Right renal pelvis (tissue), 4 donors: ENCODE data around the gene GABRR3. TPM values are rescaled to one million over a fixed set of nuclear protein-coding genes. Genes with fewer than 3 reads are reported as not detected.

Experiments
- DNase-seq, 4 donors: peaks; one replicate each; pipeline ENCODE4 v3.0.0-alpha.2; 2013; ENCODE audit warnings: low read depth in 4 of 4, low spot score in 3 of 4, missing footprints in 1 of 4
- polyA plus RNA-seq, 4 donors: library from polyadenylated mRNA; unstranded; fragments of 120-200 nt; gene quantifications; one replicate each; pipeline ENCODE4 v1.2.1, GENCODE V29; 2013; ENCODE audit not compliant: insufficient read length in 4 of 4

The GABRR3 gene
- under 1 TPM in 2 of 4 donors, not detected in 2; 0.04 to 0.10 TPM for polyA plus RNA-seq

GRCh38 chr3:98035208-98035607 lies at the start of gene GABRR3:
Gene GABRR3, minus strand, starts transcription at chr3:98035315. Its CDS starts 328 bp downstream, at chr3:98034987.
- DNase-seq, result no peak

GRCh38 chr3:98073486-98073885 lies 38.4 kb upstream of the GABRR3 start:
- no peak for DNase-seq

- no peak for DNase-seq
Observed at GRCh38 chr3:98070840-98071239, 35.7 kb upstream of the GABRR3 start.

DNA sequence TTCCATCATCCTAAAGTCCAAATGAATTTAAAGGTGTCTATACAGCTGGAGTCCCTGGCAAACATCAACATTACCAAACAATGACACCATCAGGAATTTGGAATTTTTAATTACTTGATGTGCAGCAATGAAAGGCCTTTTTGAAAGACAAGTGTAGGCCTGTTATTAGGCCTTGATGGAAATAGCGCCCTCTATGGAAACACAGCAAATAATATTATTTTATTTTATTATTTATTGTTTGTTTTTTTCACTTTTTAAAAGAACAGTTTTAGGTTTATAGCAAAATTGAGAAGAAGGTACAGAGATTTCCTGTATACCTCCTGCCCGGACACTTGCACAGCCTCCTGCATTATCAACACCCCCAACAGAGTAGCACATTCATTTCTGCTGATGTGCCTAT lies 33.7 kb upstream of the GABRR3 start:
- DNase-seq, result no peak

DNA sequence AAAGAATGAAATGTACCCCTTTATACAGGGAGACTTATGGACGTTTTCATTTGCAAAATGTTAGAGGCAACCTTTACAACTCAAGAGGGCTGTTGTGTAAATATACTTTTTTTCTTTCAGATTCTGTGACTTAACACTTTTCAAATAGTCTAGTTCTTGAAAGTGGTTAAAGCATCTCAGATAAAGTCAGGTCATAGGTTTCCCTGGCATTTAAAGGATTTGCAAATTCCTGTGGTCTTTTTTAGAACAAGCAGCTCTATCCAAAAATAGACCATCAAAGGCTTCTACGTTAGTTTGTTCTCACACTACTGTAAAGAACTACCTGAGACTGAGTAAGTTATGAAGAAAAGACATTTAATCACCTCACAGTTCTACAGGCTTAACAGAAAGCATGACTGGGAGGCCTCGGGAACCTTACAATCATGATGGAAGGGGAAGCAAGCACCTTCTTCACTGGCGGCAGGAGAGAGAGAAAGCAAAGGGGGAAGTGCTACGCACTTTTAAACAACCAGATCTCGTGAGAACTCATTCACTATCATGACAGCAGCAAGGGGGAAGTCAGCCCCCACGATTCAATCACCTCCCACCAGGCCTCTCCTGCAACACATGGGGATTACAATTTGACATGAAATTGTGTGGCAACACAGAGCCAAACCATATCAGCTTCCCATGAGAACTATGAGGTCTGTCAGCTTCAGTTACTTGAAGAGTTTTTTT lies 23.3 kb upstream of the GABRR3 start:
- no peak for DNase-seq

DNA sequence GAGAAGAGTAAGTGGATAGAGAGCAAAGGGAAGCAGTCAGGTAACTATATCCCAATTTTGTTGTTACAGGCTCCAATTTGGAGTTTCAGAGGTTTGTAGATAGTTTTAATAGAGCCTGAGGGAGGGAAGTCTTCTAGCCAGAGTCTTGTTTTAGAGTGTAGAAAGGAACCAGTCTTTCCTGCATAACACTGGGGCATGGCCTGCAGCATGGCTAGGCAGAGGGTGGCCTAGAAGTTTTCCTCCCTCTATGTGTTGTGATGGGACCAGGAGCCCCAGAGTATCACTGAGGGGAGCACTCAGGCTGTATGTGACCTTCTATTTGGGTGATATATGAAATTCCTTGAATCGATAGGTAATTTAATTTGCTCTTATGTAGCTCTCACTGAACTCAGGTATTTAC lies 22.5 kb upstream of the GABRR3 start:
- DNase-seq, result no peak

GRCh38 chr3:98056035-98056434 lies 20.9 kb upstream of the GABRR3 start:
- no peak for DNase-seq

GRCh38 chr3:98049271-98049670 lies 14.2 kb upstream of the GABRR3 start:
- DNase-seq, result no peak

GRCh38 chr3:98048586-98048985 lies 13.5 kb upstream of the GABRR3 start:
- no peak for DNase-seq

- DNase-seq, result no peak
Observed at GRCh38 chr3:98041350-98041749, 6.2 kb upstream of the GABRR3 start.

DNA sequence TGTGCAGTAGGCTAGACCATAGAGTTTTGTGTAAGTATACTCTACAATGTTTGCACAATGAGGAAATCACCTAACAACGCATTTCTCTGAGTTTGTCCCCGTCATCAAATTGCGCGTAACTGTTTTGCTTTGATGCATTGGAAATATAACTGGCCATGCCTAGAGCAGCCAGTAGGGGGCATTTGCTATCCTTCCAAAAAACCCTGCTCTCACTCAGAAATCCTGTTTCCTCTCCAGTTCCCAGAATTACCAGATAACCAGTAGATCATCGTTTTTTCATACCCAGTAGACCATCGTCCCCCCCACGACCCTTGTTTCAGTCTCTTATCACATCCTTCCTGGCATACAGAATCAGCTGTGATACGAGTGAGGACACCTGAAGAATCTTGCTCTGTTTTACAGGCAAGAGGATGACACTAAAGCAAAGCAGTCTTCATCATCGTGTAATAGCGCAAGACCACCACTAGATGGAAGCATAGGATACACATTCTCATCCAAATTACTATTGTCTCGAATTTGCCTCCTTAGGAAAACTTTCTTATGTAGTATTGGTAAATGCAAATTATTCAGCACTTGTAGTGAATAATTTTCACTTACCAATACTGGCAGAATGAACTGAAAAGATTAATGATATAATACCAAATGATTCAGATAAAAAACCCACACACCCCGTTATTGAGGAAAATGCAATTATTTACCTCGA lies 4.4 kb upstream of the GABRR3 start:
- peak; percentile 73 to 84 (median 76) for DNase-seq

DNA sequence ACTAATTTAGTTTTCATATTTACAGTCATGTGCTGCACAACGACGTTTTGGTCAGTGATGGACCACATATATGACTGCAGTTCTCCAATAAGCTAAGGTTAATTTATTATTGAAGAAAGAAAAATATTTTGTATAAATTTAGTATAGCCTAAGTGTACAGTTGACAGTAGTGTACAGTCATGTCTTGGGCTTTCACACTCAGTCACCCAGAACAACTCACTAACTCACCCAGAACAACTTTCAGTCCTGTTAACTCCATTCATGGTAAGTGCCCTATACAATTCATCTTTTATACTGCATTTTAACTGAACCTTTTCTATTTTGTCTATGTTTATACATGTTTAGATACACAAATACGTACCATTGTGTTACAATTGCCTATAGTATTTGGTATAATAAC lies 3.8 kb upstream of the GABRR3 start:
- no peak for DNase-seq

GRCh38 chr3:98038286-98038685 lies 3.2 kb upstream of the GABRR3 start:
- DNase-seq, result no peak

DNA sequence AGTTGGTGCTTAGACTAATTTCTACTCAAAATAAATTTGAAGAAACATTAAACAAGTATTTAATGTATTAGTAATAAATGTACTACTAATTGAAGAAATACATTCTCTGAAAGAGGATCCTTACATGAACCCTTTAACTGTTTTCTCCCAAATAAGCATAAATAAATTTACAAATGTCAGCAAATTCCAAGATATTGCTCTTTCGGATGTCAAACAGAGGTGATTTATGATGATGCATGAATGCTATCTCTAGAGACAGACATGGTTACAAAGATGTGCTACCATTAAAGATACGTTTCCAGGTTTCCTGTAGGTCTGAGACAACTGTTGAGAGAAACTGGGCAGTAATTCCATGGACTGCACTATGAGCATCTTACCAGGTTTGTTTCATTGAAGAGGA lies 629 bp downstream of the GABRR3 start:
- DNase-seq, result no peak

- no peak for DNase-seq
Observed at GRCh38 chr3:98034036-98034435, 1.1 kb downstream of the GABRR3 start.

- no peak for DNase-seq
Observed at GRCh38 chr3:98032904-98033303, 2.2 kb downstream of the GABRR3 start.

- DNase-seq, result no peak
Observed at GRCh38 chr3:98032265-98032664, 2.9 kb downstream of the GABRR3 start.

DNA sequence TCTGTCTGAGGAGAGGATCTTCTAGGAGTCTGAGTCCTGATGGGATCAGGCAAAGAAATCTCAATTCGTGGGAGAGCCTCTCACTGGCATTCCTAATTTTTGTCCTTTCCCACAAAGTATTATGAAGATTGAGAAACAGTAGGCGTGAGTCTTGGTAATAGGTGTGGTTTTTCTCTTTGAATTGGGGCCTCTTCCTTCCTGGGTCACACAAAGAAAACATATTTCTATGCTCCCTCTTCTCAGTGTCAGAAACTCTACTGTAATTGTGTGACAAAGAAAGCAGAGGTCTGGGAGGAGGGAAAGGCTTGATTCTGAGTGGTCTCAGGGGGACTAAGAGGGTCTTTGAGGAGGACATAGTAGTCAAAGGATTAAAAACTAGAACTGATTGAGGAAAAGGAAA lies 6.0 kb downstream of the GABRR3 start:
- no peak for DNase-seq

DNA sequence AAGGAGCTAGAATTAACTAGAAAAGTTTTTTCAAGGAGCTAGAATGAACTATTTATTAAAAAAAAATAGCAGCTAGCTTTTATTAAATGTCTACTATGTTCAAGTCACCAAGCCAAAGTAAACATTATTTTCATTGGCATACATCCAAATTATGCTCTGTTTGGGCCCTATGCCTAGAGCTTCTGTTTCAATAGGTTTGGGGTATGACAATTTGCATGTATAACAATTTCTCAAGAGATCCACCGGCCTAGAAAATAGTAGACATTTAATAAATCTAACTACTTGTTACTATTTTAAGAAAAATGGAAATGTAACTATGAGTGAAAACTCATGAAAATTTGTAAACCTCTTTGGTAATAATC lies 8.0 kb downstream of the GABRR3 start:
- DNase-seq, result no peak

DNA sequence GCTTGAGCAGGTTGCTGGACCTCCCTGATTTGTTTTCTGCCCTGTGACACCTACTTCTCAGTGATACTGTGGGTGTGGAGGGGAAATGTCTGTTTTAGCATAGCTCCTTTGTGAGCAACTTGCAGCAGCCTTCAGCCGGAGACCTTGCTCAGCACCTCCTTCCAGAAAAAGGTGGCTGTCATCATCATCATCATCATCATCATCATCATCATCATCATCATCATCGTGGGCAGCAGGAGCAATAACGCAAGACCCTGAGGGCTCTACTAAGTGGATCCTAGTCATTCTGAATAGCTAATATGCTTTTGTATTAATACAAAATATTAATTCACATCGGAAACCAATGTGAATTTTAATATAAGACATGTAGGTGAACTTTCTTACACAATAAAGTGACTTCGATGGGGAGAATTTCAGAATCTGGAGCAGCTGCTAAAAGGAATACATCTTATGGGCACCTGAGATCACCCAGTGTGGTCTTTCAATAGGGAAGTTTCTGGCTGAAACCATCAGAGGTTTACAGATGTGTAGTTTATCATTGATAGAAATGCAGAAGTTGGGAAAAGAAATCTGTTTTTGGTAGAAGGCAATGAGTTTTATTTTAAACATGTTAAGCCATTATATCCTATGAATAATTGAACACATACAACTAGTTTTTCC lies 8.6 kb downstream of the GABRR3 start:
- no peak for DNase-seq

DNA sequence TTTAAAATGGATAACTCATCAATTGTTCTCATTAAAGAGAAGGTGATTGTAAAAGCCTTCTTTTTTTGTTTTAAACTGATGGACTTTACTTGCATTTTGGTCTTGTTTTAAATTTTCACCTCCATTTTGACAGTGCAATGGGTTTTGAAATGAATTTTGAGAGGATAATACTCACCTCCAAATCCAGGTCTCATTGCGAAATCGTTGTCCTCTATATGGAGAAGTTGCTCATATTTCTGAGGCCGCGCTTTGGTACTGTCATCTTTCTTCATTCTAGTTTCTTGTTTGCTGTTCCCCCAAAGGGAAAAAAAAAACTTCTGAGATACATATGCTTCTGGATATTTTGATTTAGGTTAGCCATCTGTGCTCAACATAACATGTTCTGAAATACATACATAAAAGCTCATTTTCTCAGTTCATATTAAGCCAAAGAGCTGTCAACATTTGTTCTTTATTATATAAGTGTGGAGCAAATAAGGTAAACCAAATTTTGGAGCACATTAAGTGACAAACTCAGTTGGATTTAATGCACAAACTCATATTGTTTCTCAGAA lies 9.6 kb downstream of the GABRR3 start:
- no peak for DNase-seq
